H9 (cell line): Measurements from ENCODE around the gene PTPRN2. TPM values are rescaled to one million over a fixed set of nuclear protein-coding genes. Genes with fewer than 3 reads are reported as not detected.

Source experiments
- DNase-seq: peaks from one replicate; pipeline ENCODE4 v3.0.0-alpha.2; 2017
- H2AFZ ChIP-seq: one replicate; pipeline ENCODE4 v1.6.1; 2013; ENCODE audit warnings: mild to moderate bottlenecking, low read length, control low read depth, moderate library complexity
- H2AK5ac ChIP-seq: 2 replicates; pipeline ENCODE4 v1.6.1; 2013; ENCODE audit warnings: low read length, control low read depth, mixed read lengths; ENCODE audit not compliant: insufficient read length
- H2BK120ac ChIP-seq: one replicate; pipeline ENCODE4 v1.6.1; 2013; ENCODE audit warnings: low read depth, mild to moderate bottlenecking, low read length, control low read depth, inconsistent platforms; ENCODE audit not compliant: poor library complexity, severe bottlenecking
- H2BK12ac ChIP-seq: 2 replicates; pipeline ENCODE4 v1.6.1; 2013; ENCODE audit warnings: low read length, control low read depth, mixed read lengths, low read depth; ENCODE audit not compliant: insufficient read length
- H2BK15ac ChIP-seq: 2 replicates; pipeline ENCODE4 v1.6.1; 2013; ENCODE audit warnings: low read depth, low read length, control low read depth
- H2BK20ac ChIP-seq: one replicate; pipeline ENCODE4 v1.6.1; 2013; ENCODE audit warnings: low read depth, mild to moderate bottlenecking, low read length, control low read depth, inconsistent platforms; ENCODE audit not compliant: poor library complexity, severe bottlenecking
- H2BK5ac ChIP-seq: 2 replicates; pipeline ENCODE4 v1.6.1; 2013; ENCODE audit warnings: low read length, control low read depth, mixed read lengths; ENCODE audit not compliant: insufficient read length
- H3K14ac ChIP-seq: 2 replicates; pipeline ENCODE4 v1.6.1; 2013; ENCODE audit warnings: low read length, control low read depth; ENCODE audit not compliant: insufficient read depth
- H3K18ac ChIP-seq: 2 replicates; pipeline ENCODE4 v1.6.1; 2013; ENCODE audit warnings: low read depth, mild to moderate bottlenecking, mixed read lengths, low read length, control low read depth; ENCODE audit not compliant: insufficient read length
- H3K23ac ChIP-seq: 2 replicates; pipeline ENCODE4 v1.6.1; 2013; ENCODE audit warnings: low read length, control low read depth, mixed read lengths, low read depth; ENCODE audit not compliant: insufficient read length
- H3K23me2 ChIP-seq: 2 replicates; pipeline ENCODE4 v1.6.1; 2013; ENCODE audit warnings: low read depth, mild to moderate bottlenecking, mixed read lengths, low read length, control low read depth; ENCODE audit not compliant: insufficient read length, poor library complexity, severe bottlenecking
- H3K27ac ChIP-seq: 2 replicates; pipeline ENCODE4 v1.5.1; 2013; ENCODE audit warnings: low read length, control low read depth, mixed read lengths, low read depth; ENCODE audit not compliant: insufficient read length
- H3K27me3 ChIP-seq: 2 replicates; pipeline ENCODE4 v1.6.1; 2013; ENCODE audit warnings: low read length, control low read depth, inconsistent platforms; ENCODE audit not compliant: insufficient read depth
- H3K4ac ChIP-seq: 2 replicates; pipeline ENCODE4 v1.6.1; 2013; ENCODE audit warnings: low read depth, mild to moderate bottlenecking, control low read depth, inconsistent platforms, low read length, moderate library complexity
- H3K4me1 ChIP-seq: 2 replicates; pipeline ENCODE4 v1.6.1; 2013; ENCODE audit warnings: low read length, control low read depth, inconsistent platforms; ENCODE audit not compliant: insufficient read depth
- H3K4me2 ChIP-seq: 2 replicates; pipeline ENCODE4 v1.6.1; 2013; ENCODE audit warnings: low read length, control low read depth, mixed read lengths; ENCODE audit not compliant: insufficient read length, insufficient read depth
- H3K56ac ChIP-seq: 2 replicates; pipeline ENCODE4 v1.6.1; 2013; ENCODE audit warnings: low read depth, mild to moderate bottlenecking, mixed read lengths, low read length, control low read depth; ENCODE audit not compliant: insufficient read length
- H3K79me1 ChIP-seq: 2 replicates; pipeline ENCODE4 v1.6.1; 2013; ENCODE audit warnings: low read depth, mild to moderate bottlenecking, moderate library complexity, low read length, control low read depth, inconsistent platforms; ENCODE audit not compliant: insufficient read depth, poor library complexity, severe bottlenecking
- H3K79me2 ChIP-seq: 2 replicates; pipeline ENCODE4 v1.6.1; 2013; ENCODE audit warnings: low read length, control low read depth, inconsistent platforms; ENCODE audit not compliant: insufficient read depth
- H3K9ac ChIP-seq: 2 replicates; pipeline ENCODE4 v1.6.1; 2013; ENCODE audit warnings: low read length, control low read depth, mixed read lengths; ENCODE audit not compliant: insufficient read length; ENCODE audit errors: extremely low read depth
- H3K9me3 ChIP-seq: one replicate; pipeline ENCODE4 v1.6.1; 2013; ENCODE audit warnings: low read depth, low read length, inconsistent platforms; ENCODE audit not compliant: control insufficient read depth
- H3T11ph ChIP-seq: one replicate; pipeline ENCODE4 v1.6.1; 2013; ENCODE audit warnings: mild to moderate bottlenecking, low read length, control low read depth, inconsistent platforms
- H4K20me1 ChIP-seq: one replicate; pipeline ENCODE4 v1.6.1; 2013; ENCODE audit not compliant: control insufficient read depth, insufficient read length, insufficient read depth
- H4K5ac ChIP-seq: 2 replicates; pipeline ENCODE4 v1.6.1; 2013; ENCODE audit warnings: low read depth, mild to moderate bottlenecking, mixed read lengths, low read length, control low read depth; ENCODE audit not compliant: insufficient read length
- H4K8ac ChIP-seq: replicated peaks from 2 replicates; pipeline ENCODE4 v1.6.1; 2013; ENCODE audit warnings: low read length, control low read depth, mixed read lengths, low read depth; ENCODE audit not compliant: insufficient read length
- H4K91ac ChIP-seq: 2 replicates; pipeline ENCODE4 v1.6.1; 2013; ENCODE audit warnings: low read depth, mild to moderate bottlenecking, moderate library complexity, mixed read lengths, low read length, control low read depth; ENCODE audit not compliant: insufficient read length
- H3K27ac Mint-ChIP-seq, 3 experiments: 2 replicates in 2 of 3; 3 replicates in 1 of 3; pipeline ENCODE4 v1.8.0; 2020 to 2021; ENCODE audit warnings: mixed read lengths in 3 of 3, mild to moderate bottlenecking in 1 of 3, moderate library complexity in 1 of 3
- H3K27me3 Mint-ChIP-seq: 2 replicates; pipeline ENCODE4 v1.8.0; 2021; ENCODE audit warnings: low read depth, mild to moderate bottlenecking, moderate library complexity, mixed read lengths
- H3K36me3 Mint-ChIP-seq, 3 experiments: 2 replicates in 2 of 3; 3 replicates in 1 of 3; pipeline ENCODE4 v1.8.0; 2020 to 2021; ENCODE audit warnings: low read depth in 3 of 3, mixed read lengths in 3 of 3; ENCODE audit not compliant: insufficient read depth in 1 of 3
- H3K4me1 Mint-ChIP-seq, 2 experiments: 2 replicates each; pipeline ENCODE4 v1.8.0; 2020; ENCODE audit warnings: mixed read lengths in 2 of 2
- H3K4me3 Mint-ChIP-seq, 2 experiments: 2 replicates in 1 of 2; 3 replicates in 1 of 2; pipeline ENCODE4 v1.8.0; 2020 to 2021; ENCODE audit warnings: mild to moderate bottlenecking in 2 of 2, mixed read lengths in 2 of 2, moderate library complexity in 1 of 2
- H3K9me3 Mint-ChIP-seq, 2 experiments: 2 replicates in 1 of 2; 3 replicates in 1 of 2; pipeline ENCODE4 v1.8.0; 2020; ENCODE audit warnings: mild to moderate bottlenecking in 2 of 2, mixed read lengths in 2 of 2, moderate library complexity in 1 of 2
- CTCF ChIP-seq: fragments of 200-600 bp; sonication (generic); conservative IDR thresholded peaks from 3 replicates; pipeline ENCODE4 v1.8.0; 2021; ENCODE audit warnings: antibody characterized with exemption, mild to moderate bottlenecking
- WGBS: extraction: QIAGEN DNeasy Blood & Tissue Kit; methylation state at CpG from one replicate; pipeline ENCODE4 v1.1.7; 2013; ENCODE audit warnings: missing lambda C conversion rate, low lambda C conversion rate, mixed read lengths; ENCODE audit not compliant: insufficient read length; ENCODE audit errors: extremely low coverage; 5-methylcytosine and 5-hydroxymethylcytosine counted together
- total RNA-seq: library from RNA; stranded (reverse); gene quantifications from 2 replicates; pipeline ENCODE4 v1.2.1, GENCODE V29; 2021

PTPRN2 gene
- total RNA-seq, 1 experiment from 2014 or later: 5.2 TPM

GRCh38 chr7:157529768-157530560 is 1057.7 kb downstream of the PTPRN2 start:
- TF ChIP-seq CTCF: no peak
- no peak overlapping the region for H2BK120ac ChIP-seq
- H3T11ph ChIP-seq: no peak overlapping the region
- peaks cover 5% of the 10 kb centered on the region for H4K20me1 ChIP-seq
- H3K4me2 ChIP-seq: no peak overlapping the region
- no peak overlapping the region for H4K8ac ChIP-seq
- H3K9me3 ChIP-seq: no peaks in the 10 kb centered on the region
- WGBS: no CpG with 5 or more reads among the region's 25 CpGs
- H4K91ac ChIP-seq: no peak overlapping the region
- no peak overlapping the region for H2AFZ ChIP-seq
- no peak overlapping the region for H3K4ac ChIP-seq
- H3K27ac Mint-ChIP-seq: no peak overlapping the region
- H3K18ac ChIP-seq: no peak overlapping the region
- peaks cover 8 to 13% of the 10 kb centered on the region in 2 experiments; a peak in 3 of 5 replicates for H3K9me3 Mint-ChIP-seq
- H4K5ac ChIP-seq: no peak overlapping the region
- no peak overlapping the region for H2BK15ac ChIP-seq
- peaks cover 93% of the 10 kb centered on the region for H3K27me3 Mint-ChIP-seq
- H2AK5ac ChIP-seq: no peak overlapping the region
- no peak overlapping the region for H3K23ac ChIP-seq
- no peak overlapping the region for H3K27ac ChIP-seq
- H3K79me2 ChIP-seq: no peaks in the 10 kb centered on the region
- H2BK20ac ChIP-seq: no peak overlapping the region
- H3K27me3 ChIP-seq: no peaks in the 10 kb centered on the region
- no peak overlapping the region for H3K9ac ChIP-seq
- no peak overlapping the region for H3K56ac ChIP-seq
- no peaks in the 10 kb centered on the region for H3K23me2 ChIP-seq
- no peak overlapping the region for H3K14ac ChIP-seq
- peak; percentile 15 for DNase-seq
- H2BK12ac ChIP-seq: no peak overlapping the region
- peaks cover 0 to 6% of the 10 kb centered on the region in 2 experiments; a peak in 1 of 4 replicates for H3K4me1 Mint-ChIP-seq
- H3K4me1 ChIP-seq: 0 out of 2 replicates have a peak, but pooled peaks cover 2% of the 10 kb centered on the region
- no peaks in the 10 kb centered on the region for H3K79me1 ChIP-seq
- no peak overlapping the region for H2BK5ac ChIP-seq
- no peaks in the 10 kb centered on the region; a peak in 1 of 7 replicates for H3K36me3 Mint-ChIP-seq
- H3K4me3 Mint-ChIP-seq: no peak overlapping the region
